GM19438 (cell line): ENCODE results near the gene FGL2.
"Not testable (repeated sequence)": the region's sequence is repeated elsewhere in the genome, so short reads cannot be mapped to it uniquely, and the experiment has no call there.

ENCODE experiments used
- ATAC-seq: cut with Tn5 transposase; IDR thresholded peaks from one replicate; pipeline ENCODE4 v1.9.1; 2021; ENCODE audit warnings: low read depth; ENCODE audit not compliant: unreplicated experiment

Gene FGL2

GRCh38 chr7:77157446-77157845, 42.2 kb downstream of the FGL2 start:
- ATAC-seq: peak; percentile 75

- ATAC-seq: peak; percentile 78
Measured at GRCh38 chr7:77157034-77157433, 42.6 kb downstream of the FGL2 start.

- ATAC-seq: not testable (repeated sequence)
Measured at GRCh38 chr7:77155601-77156377, 43.8 kb downstream of the FGL2 start.

- ATAC-seq: peak; percentile 39
Measured at GRCh38 chr7:77154917-77155464, 44.6 kb downstream of the FGL2 start.

GRCh38 chr7:77152232-77152631, 47.4 kb downstream of the FGL2 start:
- not testable (repeated sequence) for ATAC-seq
